Fibroblast of mammary gland (primary cell): Measurements from ENCODE around the gene FMN1.

ENCODE experiments used
- DNase-seq: peaks from one replicate; pipeline ENCODE4 v3.0.0-alpha.2; 2010; ENCODE audit warnings: low read depth
- H3K4me3 ChIP-seq: 2 replicates; pipeline ENCODE4 v1.5.1; 2011; ENCODE audit warnings: low read depth, mild to moderate bottlenecking, low read length, moderate library complexity; ENCODE audit not compliant: control insufficient read depth
- CTCF ChIP-seq: conservative IDR thresholded peaks from 2 replicates; pipeline ENCODE4 v1.5.1; 2011; ENCODE audit warnings: low read depth, low read length, inconsistent platforms; ENCODE audit not compliant: control insufficient read depth, insufficient read depth

The FMN1 gene

GRCh38 chr15:32819448-32819847 lies 375.1 kb downstream of the FMN1 start:
- H3K4me3 ChIP-seq: no peak overlapping the region
- TF ChIP-seq CTCF: no peak
- DNase-seq: peak; percentile 41

- DNase-seq: peak; percentile 90
- TF ChIP-seq CTCF: no peak
- H3K4me3 ChIP-seq: no peak overlapping the region
Measured at GRCh38 chr15:32818758-32819447, 375.6 kb downstream of the FMN1 start.

- no peak for DNase-seq
- TF ChIP-seq CTCF: no peak
- no peak overlapping the region for H3K4me3 ChIP-seq
Measured at GRCh38 chr15:32817577-32817976, 376.9 kb downstream of the FMN1 start.

- no peak for DNase-seq
- H3K4me3 ChIP-seq: no peak overlapping the region
- TF ChIP-seq CTCF: no peak
Measured at GRCh38 chr15:32807331-32807730, 387.2 kb downstream of the FMN1 start.

GRCh38 chr15:32803631-32804030 lies 390.9 kb downstream of the FMN1 start:
- no peak for TF ChIP-seq CTCF
- H3K4me3 ChIP-seq: no peak overlapping the region
- DNase-seq: peak; percentile 51

GRCh38 chr15:32802286-32802936 lies 392.1 kb downstream of the FMN1 start:
- DNase-seq: peak; percentile 92
- no peak for TF ChIP-seq CTCF
- no peak overlapping the region for H3K4me3 ChIP-seq

- TF ChIP-seq CTCF: no peak
Measured at GRCh38 chr15:32799936-32800535, 394.5 kb downstream of the FMN1 start.

More at GRCh38 chr15:32799936-32800535, 394.5 kb downstream of the FMN1 start:
- no peak overlapping the region for H3K4me3 ChIP-seq
- no peak for DNase-seq
